Measurements from ENCODE around the gene MOAP1.
A peak's percentile ranks its signal among the peaks of the same experiment; 100 is the strongest.
"Not testable (repeated sequence)": the region's sequence is repeated elsewhere in the genome, so short reads cannot be mapped to it uniquely, and the experiment has no call there.

The MOAP1 gene

DNA sequence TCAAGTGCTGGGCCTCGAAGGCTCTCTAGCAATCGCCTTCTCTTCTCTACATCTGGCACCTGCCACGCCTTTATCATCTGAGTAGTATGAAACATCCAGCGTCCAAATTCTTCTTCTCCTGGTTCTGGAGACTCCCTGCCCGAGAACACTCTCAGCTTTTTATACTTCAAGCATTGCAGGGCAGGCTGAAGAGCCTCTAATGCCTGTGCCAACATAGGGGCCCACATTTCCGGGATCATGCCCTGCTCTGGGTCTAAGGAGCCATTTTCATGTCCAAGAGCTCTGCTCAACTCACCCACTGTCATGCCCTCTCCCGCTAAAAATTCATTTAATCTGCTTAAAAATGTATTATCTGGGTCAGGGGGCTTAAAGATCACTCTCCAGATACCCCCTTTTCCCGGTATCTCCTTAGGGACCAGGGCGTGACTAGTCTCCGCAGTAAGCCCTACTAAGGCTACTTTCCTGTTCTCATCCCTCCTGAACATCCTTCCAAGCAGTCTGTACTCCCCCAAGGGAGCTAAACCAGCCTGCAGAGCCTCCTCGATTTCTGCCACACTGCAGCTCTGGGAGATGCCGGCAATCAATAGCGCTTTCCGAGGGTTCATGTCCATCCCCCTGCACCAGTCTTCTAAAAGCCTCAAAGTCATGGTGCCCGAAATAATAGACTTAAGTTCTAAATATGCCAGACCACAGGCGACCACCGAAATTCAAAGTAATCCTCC is 940 bp downstream of the MOAP1 start:
- Histone ChIP-seq H3K9ac (ENCODE audit: low read length) (peak overlapping the region; percentile 86), H3K27me3 (ENCODE audit: control insufficient read depth in 1 of 2, insufficient read depth in 2 of 2, low read length in 2 of 2) (no peaks in the 10 kb centered on the region), H3K36me3 (ENCODE audit: insufficient read depth, low read length) (peaks cover 21% of the 10 kb centered on the region), H3K9me3 (ENCODE audit: low read length) (no peaks in the 10 kb centered on the region), H3K4me1 (ENCODE audit: insufficient read depth, low read length) (peaks cover 21% of the 10 kb centered on the region), H3K27ac (ENCODE audit: low read depth, low read length) (peak overlapping the region; percentile 97), H3K4me3 (ENCODE audit: low read depth in 1 of 2, low read length in 2 of 2) (peak overlapping the region; percentile 84 to 98)

- Histone ChIP-seq H3K4me1 (ENCODE audit: insufficient read depth, low read length) (no peaks in the 10 kb centered on the region), H3K27ac (ENCODE audit: low read depth, low read length) (no peak overlapping the region), H3K9me3 (ENCODE audit: low read length) (no peaks in the 10 kb centered on the region), H3K9ac (ENCODE audit: low read length) (no peak overlapping the region), H3K27me3 (ENCODE audit: control insufficient read depth in 1 of 2, insufficient read depth in 2 of 2, low read length in 2 of 2) (no peaks in the 10 kb centered on the region), H3K4me3 (ENCODE audit: low read depth in 1 of 2, low read length in 2 of 2) (no peak overlapping the region), H3K36me3 (ENCODE audit: insufficient read depth, low read length) (no peaks in the 10 kb centered on the region)
Observed at GRCh38 chr14:93175492-93175891, 9.2 kb downstream of the MOAP1 start.

DNA sequence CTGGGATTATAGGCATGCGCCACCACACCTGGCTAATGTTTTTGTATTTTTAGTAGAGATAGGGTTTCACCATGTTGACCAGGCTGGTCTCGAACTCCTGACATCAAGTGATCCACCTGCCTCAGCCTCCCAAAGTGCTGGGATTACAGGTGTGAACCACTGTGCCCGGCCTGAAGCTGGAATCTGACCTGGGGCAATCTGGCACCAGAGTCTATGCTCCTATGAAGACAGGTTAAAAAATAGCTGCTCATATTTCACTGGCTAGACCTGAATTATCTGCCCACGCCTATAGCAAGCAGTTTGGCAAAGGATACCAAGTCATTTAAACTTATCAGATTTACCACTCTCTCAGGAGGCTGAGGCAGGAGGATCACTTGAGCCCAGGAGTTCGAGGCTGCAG is 10.0 kb downstream of the MOAP1 start:
- H3K9me3 ChIP-seq (ENCODE audit: low read length); H3K36me3 ChIP-seq (ENCODE audit: insufficient read depth, low read length); H3K4me3 ChIP-seq (ENCODE audit: low read depth in 1 of 2, low read length in 2 of 2); H3K9ac ChIP-seq (ENCODE audit: low read length); H3K27ac ChIP-seq (ENCODE audit: low read depth, low read length); H3K27me3 ChIP-seq (ENCODE audit: control insufficient read depth in 1 of 2, insufficient read depth in 2 of 2, low read length in 2 of 2); H3K4me1 ChIP-seq (ENCODE audit: insufficient read depth, low read length): not testable (repeated sequence)

DNA sequence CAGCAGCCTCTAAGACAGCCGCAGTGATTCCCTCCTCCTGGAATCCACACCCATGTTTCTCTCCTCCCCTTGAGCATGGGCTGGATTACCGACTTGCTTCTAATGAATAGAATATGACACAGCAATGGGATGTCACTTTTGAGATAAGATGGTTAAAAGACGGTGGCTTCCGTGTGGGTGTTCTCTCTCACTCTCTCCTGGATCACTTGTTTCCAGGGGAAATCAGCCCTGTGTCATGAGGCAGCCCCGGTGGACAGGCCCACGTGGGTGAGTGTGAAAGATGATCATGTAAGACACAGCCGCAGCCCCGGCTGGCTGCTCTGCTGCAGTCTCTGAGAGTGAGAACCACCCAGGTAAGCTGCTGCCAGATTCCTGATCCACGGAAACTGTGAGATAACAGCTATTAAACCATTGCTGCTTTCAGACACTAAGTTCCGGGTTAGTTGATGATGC is 10.7 kb downstream of the MOAP1 start:
- Histone ChIP-seq H3K9me3 (ENCODE audit: low read length) (no peaks in the 10 kb centered on the region), H3K27me3 (ENCODE audit: control insufficient read depth in 1 of 2, insufficient read depth in 2 of 2, low read length in 2 of 2) (no peaks in the 10 kb centered on the region), H3K4me3 (ENCODE audit: low read depth in 1 of 2, low read length in 2 of 2) (no peak overlapping the region), H3K27ac (ENCODE audit: low read depth, low read length) (no peak overlapping the region), H3K36me3 (ENCODE audit: insufficient read depth, low read length) (no peaks in the 10 kb centered on the region), H3K4me1 (ENCODE audit: insufficient read depth, low read length) (no peaks in the 10 kb centered on the region), H3K9ac (ENCODE audit: low read length) (no peak overlapping the region)

DNA sequence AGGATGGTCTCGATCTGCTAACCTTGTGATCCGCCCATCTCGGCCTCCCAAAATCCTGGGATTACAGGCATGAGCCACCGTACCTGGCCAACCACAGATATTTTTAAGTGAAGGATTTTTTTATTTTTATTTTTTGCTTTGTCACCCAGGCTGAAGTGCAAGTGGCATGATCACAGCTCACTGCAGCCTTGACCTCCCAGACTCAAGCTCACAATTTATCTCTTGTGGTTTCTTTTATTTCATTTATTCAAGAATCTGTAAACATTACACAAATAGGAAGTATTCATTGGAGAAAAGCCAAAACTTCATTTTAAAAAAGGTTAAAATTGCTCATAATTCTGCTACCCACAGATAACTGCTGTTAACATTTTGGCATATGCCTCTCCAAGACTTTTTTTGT is 13.3 kb downstream of the MOAP1 start:
- Histone ChIP-seq H3K4me1 (ENCODE audit: insufficient read depth, low read length) (no peaks in the 10 kb centered on the region), H3K4me3 (ENCODE audit: low read depth in 1 of 2, low read length in 2 of 2) (no peak overlapping the region), H3K27me3 (ENCODE audit: control insufficient read depth in 1 of 2, insufficient read depth in 2 of 2, low read length in 2 of 2) (no peaks in the 10 kb centered on the region), H3K9me3 (ENCODE audit: low read length) (no peaks in the 10 kb centered on the region), H3K9ac (ENCODE audit: low read length) (no peak overlapping the region), H3K27ac (ENCODE audit: low read depth, low read length) (no peak overlapping the region), H3K36me3 (ENCODE audit: insufficient read depth, low read length) (no peaks in the 10 kb centered on the region)

DNA sequence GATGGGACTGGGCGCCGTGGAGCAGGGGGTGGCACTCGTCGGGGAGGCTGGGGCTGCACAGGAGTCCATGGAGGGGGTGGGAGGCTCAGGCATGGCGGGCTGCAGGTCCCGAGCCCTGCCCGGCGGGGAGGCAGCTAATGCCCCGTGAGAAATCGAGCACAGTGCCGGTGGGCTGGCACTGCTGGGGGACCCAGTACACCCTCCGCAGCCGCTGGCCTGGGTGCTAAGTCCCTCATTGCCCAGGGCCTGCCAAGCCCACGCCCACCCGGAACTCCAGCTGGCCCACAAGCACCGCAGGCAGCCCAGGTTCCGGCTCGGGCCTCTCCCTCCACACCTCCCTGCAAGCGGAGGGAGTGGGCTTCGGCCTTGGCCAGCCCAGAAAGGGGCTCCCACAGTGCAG is 14.6 kb downstream of the MOAP1 start:
- H3K4me1 ChIP-seq (ENCODE audit: insufficient read depth, low read length); H3K27ac ChIP-seq (ENCODE audit: low read depth, low read length); H3K36me3 ChIP-seq (ENCODE audit: insufficient read depth, low read length); H3K9ac ChIP-seq (ENCODE audit: low read length); H3K9me3 ChIP-seq (ENCODE audit: low read length); H3K27me3 ChIP-seq (ENCODE audit: control insufficient read depth in 1 of 2, insufficient read depth in 2 of 2, low read length in 2 of 2); H3K4me3 ChIP-seq (ENCODE audit: low read depth in 1 of 2, low read length in 2 of 2): not testable (repeated sequence)

GRCh38 chr14:93169619-93170018 is 15.1 kb downstream of the MOAP1 start:
- not testable (repeated sequence) for H3K9ac ChIP-seq (ENCODE audit: low read length); H3K36me3 ChIP-seq (ENCODE audit: insufficient read depth, low read length)

DNA sequence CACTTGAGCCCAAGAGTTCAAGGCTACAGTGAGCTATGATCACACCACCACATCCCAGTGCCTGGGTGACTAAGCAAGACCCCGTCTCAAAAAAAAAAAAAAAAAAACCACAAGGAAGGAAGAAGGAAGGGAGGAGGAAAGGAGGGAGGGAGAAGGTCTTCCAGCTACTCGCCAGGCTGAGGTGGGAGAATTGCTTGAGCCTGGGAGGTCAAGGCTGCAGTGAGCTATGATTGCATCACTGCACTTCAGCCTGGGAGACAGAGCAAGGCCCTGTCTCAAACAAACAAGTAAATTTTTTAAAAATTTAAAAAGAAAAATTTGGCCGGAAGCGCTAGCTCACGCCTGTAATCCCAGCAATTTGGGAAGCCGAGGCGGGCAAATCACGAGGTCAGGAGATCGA is 16.1 kb downstream of the MOAP1 start:
- H3K9me3 ChIP-seq (ENCODE audit: low read length); H3K4me3 ChIP-seq (ENCODE audit: low read depth in 1 of 2, low read length in 2 of 2); H3K27ac ChIP-seq (ENCODE audit: low read depth, low read length); H3K36me3 ChIP-seq (ENCODE audit: insufficient read depth, low read length); H3K4me1 ChIP-seq (ENCODE audit: insufficient read depth, low read length); H3K9ac ChIP-seq (ENCODE audit: low read length); H3K27me3 ChIP-seq (ENCODE audit: control insufficient read depth in 1 of 2, insufficient read depth in 2 of 2, low read length in 2 of 2): not testable (repeated sequence)

More at GRCh38 chr14:93169619-93170018, 15.1 kb downstream of the MOAP1 start:
- not testable (repeated sequence) for H3K27ac ChIP-seq (ENCODE audit: low read depth, low read length); H3K4me1 ChIP-seq (ENCODE audit: insufficient read depth, low read length); H3K4me3 ChIP-seq (ENCODE audit: low read depth in 1 of 2, low read length in 2 of 2); H3K9me3 ChIP-seq (ENCODE audit: low read length); H3K27me3 ChIP-seq (ENCODE audit: control insufficient read depth in 1 of 2, insufficient read depth in 2 of 2, low read length in 2 of 2)

GRCh38 chr14:93165271-93166265 is 19.1 kb downstream of the MOAP1 start:
- H3K9ac ChIP-seq (ENCODE audit: low read length); H3K9me3 ChIP-seq (ENCODE audit: low read length); H3K4me1 ChIP-seq (ENCODE audit: insufficient read depth, low read length); H3K27me3 ChIP-seq (ENCODE audit: control insufficient read depth in 1 of 2, insufficient read depth in 2 of 2, low read length in 2 of 2); H3K4me3 ChIP-seq (ENCODE audit: low read depth in 1 of 2, low read length in 2 of 2); H3K27ac ChIP-seq (ENCODE audit: low read depth, low read length); H3K36me3 ChIP-seq (ENCODE audit: insufficient read depth, low read length): not testable (repeated sequence)

GRCh38 chr14:93163564-93163963 is 21.1 kb downstream of the MOAP1 start:
- no peaks in the 10 kb centered on the region for H3K36me3 ChIP-seq (ENCODE audit: insufficient read depth, low read length)
- H3K9me3 ChIP-seq (ENCODE audit: low read length), result no peaks in the 10 kb centered on the region
- no peak overlapping the region for H3K27ac ChIP-seq (ENCODE audit: low read depth, low read length)
- H3K4me3 ChIP-seq (ENCODE audit: low read depth in 1 of 2, low read length in 2 of 2), result no peak overlapping the region
- no peaks in the 10 kb centered on the region for H3K4me1 ChIP-seq (ENCODE audit: insufficient read depth, low read length)
- H3K27me3 ChIP-seq (ENCODE audit: control insufficient read depth in 1 of 2, insufficient read depth in 2 of 2, low read length in 2 of 2), result no peaks in the 10 kb centered on the region
- H3K9ac ChIP-seq (ENCODE audit: low read length), result no peak overlapping the region

GRCh38 chr14:93161411-93161940 is 23.2 kb downstream of the MOAP1 start:
- H3K27ac ChIP-seq (ENCODE audit: low read depth, low read length), result no peak overlapping the region
- H3K27me3 ChIP-seq (ENCODE audit: control insufficient read depth in 1 of 2, insufficient read depth in 2 of 2, low read length in 2 of 2), result no peaks in the 10 kb centered on the region
- no peaks in the 10 kb centered on the region for H3K4me1 ChIP-seq (ENCODE audit: insufficient read depth, low read length)
- no peak overlapping the region for H3K4me3 ChIP-seq (ENCODE audit: low read depth in 1 of 2, low read length in 2 of 2)
- no peaks in the 10 kb centered on the region for H3K36me3 ChIP-seq (ENCODE audit: insufficient read depth, low read length)
- no peaks in the 10 kb centered on the region for H3K9me3 ChIP-seq (ENCODE audit: low read length)
- no peak overlapping the region for H3K9ac ChIP-seq (ENCODE audit: low read length)

Measured in muscle layer of colon (tissue), 2 donors.